GM20000 (cell line): Measurements from ENCODE around the gene EAF2.
A peak's percentile ranks its signal among the peaks of the same experiment; 100 is the strongest.

ENCODE experiments used
- DNase-seq: peaks from one replicate; pipeline ENCODE4 v3.0.0; 2012; ENCODE audit warnings: low spot score
- TF ChIP-seq, protein P1 (sequence below): IDR thresholded peaks from 2 replicates; pipeline ENCODE4 v1.5.1; 2012; ENCODE audit warnings: mild to moderate bottlenecking, control low read depth; ENCODE audit errors: extremely low read depth, missing control alignments

The EAF2 gene

GRCh38 chr3:121834671-121835464, at the start of gene EAF2, which contains the start of gene IQCB1:
EAF2 (plus strand) TSS chr3:121835209; CDS start chr3:121835286, 77 bp downstream.
IQCB1 (minus strand) TSS chr3:121835060; CDS start chr3:121828960, 6,100 bp downstream.
- TF ChIP-seq, protein P1, sequence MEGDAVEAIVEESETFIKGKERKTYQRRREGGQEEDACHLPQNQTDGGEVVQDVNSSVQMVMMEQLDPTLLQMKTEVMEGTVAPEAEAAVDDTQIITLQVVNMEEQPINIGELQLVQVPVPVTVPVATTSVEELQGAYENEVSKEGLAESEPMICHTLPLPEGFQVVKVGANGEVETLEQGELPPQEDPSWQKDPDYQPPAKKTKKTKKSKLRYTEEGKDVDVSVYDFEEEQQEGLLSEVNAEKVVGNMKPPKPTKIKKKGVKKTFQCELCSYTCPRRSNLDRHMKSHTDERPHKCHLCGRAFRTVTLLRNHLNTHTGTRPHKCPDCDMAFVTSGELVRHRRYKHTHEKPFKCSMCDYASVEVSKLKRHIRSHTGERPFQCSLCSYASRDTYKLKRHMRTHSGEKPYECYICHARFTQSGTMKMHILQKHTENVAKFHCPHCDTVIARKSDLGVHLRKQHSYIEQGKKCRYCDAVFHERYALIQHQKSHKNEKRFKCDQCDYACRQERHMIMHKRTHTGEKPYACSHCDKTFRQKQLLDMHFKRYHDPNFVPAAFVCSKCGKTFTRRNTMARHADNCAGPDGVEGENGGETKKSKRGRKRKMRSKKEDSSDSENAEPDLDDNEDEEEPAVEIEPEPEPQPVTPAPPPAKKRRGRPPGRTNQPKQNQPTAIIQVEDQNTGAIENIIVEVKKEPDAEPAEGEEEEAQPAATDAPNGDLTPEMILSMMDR: no peak
- peak; percentile 95 for DNase-seq

DNA sequence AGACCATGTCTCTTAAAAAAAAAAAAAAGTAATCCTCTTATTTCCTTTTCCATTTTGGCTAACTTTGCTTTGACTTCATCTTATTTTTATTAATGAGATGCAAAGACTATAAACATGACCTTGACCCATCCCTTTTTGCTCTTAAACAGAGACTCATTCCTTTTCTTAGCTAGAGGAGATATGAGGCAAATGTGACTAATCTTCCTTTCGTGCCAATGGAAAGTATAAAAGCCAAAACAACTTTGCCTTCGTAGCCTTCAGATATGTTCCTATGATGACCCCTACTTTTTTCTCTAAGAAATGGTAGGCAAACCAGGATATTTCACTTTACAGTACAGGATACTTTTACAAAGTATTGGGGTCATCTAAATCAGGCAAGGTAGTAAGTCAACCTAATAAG, 48.5 kb upstream of the EAF2 start:
- TF ChIP-seq, protein P1: no peak
- no peak for DNase-seq

GRCh38 chr3:121793078-121793477, 41.9 kb upstream of the EAF2 start:
- peak; percentile 15 for DNase-seq
- TF ChIP-seq, protein P1: no peak

DNA sequence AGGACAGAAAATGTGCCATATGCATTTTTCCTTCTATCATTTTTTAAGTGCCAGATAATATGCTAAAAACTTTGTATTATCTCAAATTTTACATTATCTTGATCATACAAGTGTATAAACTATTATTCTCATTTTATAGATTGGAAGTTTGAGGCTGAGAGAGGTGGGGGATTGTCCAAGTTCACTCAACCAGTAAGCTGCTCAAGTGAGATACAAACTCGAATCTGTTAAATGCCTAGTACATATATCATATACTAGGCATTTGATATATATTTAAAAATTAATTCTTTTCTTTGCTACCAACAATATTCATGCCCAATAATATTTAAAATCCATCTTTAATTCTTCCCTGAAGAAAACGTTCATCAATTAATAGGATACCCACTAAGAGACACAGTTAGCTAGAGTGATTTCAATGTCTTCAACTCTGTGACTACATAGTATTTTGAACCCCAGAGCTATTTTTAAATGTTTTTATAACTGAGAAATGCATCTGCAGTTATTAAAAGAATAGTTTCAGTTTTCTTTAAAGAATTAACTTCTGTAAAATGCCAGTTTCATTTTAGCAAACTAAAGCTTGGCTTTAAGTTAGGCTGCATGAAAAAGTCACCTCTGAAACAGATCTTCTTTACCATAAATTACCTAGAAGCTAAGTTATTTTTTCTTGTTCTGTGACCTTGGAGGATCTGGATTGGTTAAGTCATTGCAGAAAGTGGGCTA, 40.6 kb upstream of the EAF2 start:
- no peak for DNase-seq
- TF ChIP-seq, protein P1: no peak

GRCh38 chr3:121796970-121797369, 38.0 kb upstream of the EAF2 start:
- no peak for DNase-seq
- TF ChIP-seq, protein P1: no peak

GRCh38 chr3:121800906-121801305, 34.1 kb upstream of the EAF2 start:
- DNase-seq: no peak
- TF ChIP-seq, protein P1: no peak

DNA sequence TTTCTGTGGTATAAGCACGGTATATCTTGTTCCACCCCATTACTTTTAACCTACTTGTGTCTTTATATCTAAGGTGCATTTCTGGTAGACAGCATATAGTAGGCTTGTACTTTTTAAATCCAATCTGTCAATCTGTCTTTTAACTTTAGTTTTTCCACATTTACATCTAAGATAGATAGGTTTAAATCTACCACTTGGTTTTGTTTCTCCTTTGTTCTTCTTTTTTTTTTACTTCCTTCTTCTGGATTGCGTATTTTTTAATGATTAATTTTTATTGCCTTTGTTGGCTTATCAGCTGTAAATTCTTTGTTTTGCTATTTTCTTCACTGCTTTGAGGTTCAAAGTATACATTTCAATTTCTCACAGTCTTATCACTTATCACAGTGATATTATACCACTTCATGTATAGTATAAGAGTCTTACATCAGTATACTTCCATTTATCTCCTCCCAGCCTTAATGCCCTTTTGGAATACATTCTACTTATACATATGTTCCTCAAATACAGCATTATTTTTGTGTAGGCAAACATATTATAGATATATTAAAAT, 31.2 kb upstream of the EAF2 start:
- no peak for DNase-seq
- TF ChIP-seq, protein P1: no peak
